Urinary bladder (tissue), 4 donors: ENCODE measurements around the gene PRTFDC1. TPM values are rescaled to one million over a fixed set of nuclear protein-coding genes. Genes with fewer than 3 reads are reported as not detected.

Source experiments
- DNase-seq: peaks from one replicate; pipeline ENCODE4 v3.0.0-alpha.2; 2015; ENCODE audit errors: extremely low spot score
- H3K27ac ChIP-seq: one replicate; pipeline ENCODE4 v1.5.1; 2013; ENCODE audit warnings: low read depth, mild to moderate bottlenecking, moderate library complexity
- H3K36me3 ChIP-seq: one replicate; pipeline ENCODE4 v1.6.1; 2013; ENCODE audit warnings: mild to moderate bottlenecking, moderate library complexity; ENCODE audit not compliant: insufficient read depth
- H3K4me1 ChIP-seq: one replicate; pipeline ENCODE4 v1.6.1; 2013; ENCODE audit warnings: mild to moderate bottlenecking, moderate library complexity; ENCODE audit not compliant: insufficient read depth
- H3K4me3 ChIP-seq: one replicate; pipeline ENCODE4 v1.5.1; 2013; ENCODE audit warnings: low read depth, low read length
- WGBS: extraction: QIAGEN DNeasy Blood & Tissue Kit; methylation state at CpG from one replicate; pipeline ENCODE4 v1.1.7; 2013; 5-methylcytosine and 5-hydroxymethylcytosine counted together
- polyA plus RNA-seq: library from polyadenylated mRNA; stranded (reverse); fragments of 200-250 nt; gene quantifications from one replicate; pipeline ENCODE4 v1.2.3, GENCODE V29; 2013
- total RNA-seq: library from RNA; depleted of rRNA; stranded (reverse); fragments of >200 nt; gene quantifications from one replicate; pipeline ENCODE4 v1.2.3, GENCODE V29; 2014
- donor health status: healthy with polysubstance abuse.
- donor health status: healthy.

PRTFDC1 gene
- total and polyA plus RNA-seq, 2 donors, result 14.6 to 29.2 TPM

GRCh38 chr10:24916365-24916764, 36.0 kb downstream of the PRTFDC1 start:
- H3K4me1 ChIP-seq, result no peaks in the 10 kb centered on the region
- no peak overlapping the region for H3K27ac ChIP-seq
- H3K36me3 ChIP-seq, result no peaks in the 10 kb centered on the region
- DNase-seq, result no peak
- H3K4me3 ChIP-seq, result no peak overlapping the region
- 85% methylated on average over 2 of the region's 2 CpGs for WGBS

GRCh38 chr10:24915304-24915703, 37.1 kb downstream of the PRTFDC1 start:
- Histone ChIP-seq H3K4me1 (no peaks in the 10 kb centered on the region), H3K36me3 (no peaks in the 10 kb centered on the region), H3K4me3 (no peak overlapping the region), H3K27ac (no peak overlapping the region)
- DNase-seq, result no peak

GRCh38 chr10:24914148-24914547, 38.3 kb downstream of the PRTFDC1 start:
- no peak for DNase-seq
- Histone ChIP-seq H3K27ac (no peak overlapping the region), H3K36me3 (no peaks in the 10 kb centered on the region), H3K4me1 (no peaks in the 10 kb centered on the region), H3K4me3 (no peak overlapping the region)
- 80% methylated on average over 1 of the region's 1 CpG for WGBS

GRCh38 chr10:24912215-24912614, 40.2 kb downstream of the PRTFDC1 start:
- Histone ChIP-seq H3K4me3 (no peak overlapping the region), H3K36me3 (no peaks in the 10 kb centered on the region), H3K4me1 (no peaks in the 10 kb centered on the region), H3K27ac (no peak overlapping the region)
- WGBS, result 74% methylated on average over 2 of the region's 2 CpGs
- DNase-seq, result no peak

- 97% methylated on average over 2 of the region's 2 CpGs for WGBS
- Histone ChIP-seq H3K36me3 (no peaks in the 10 kb centered on the region), H3K4me3 (no peak overlapping the region), H3K27ac (no peak overlapping the region), H3K4me1 (no peaks in the 10 kb centered on the region)
- no peak for DNase-seq
These were observed 41.4 kb downstream of the PRTFDC1 start for GRCh38 chr10:24911029-24911428.

- no peaks in the 10 kb centered on the region for H3K36me3 ChIP-seq
- H3K4me3 ChIP-seq, result no peak overlapping the region
- no peak overlapping the region for H3K27ac ChIP-seq
- no peaks in the 10 kb centered on the region for H3K4me1 ChIP-seq
- DNase-seq, result no peak
These were observed 41.8 kb downstream of the PRTFDC1 start for GRCh38 chr10:24910574-24910973.

GRCh38 chr10:24908793-24909423, 43.5 kb downstream of the PRTFDC1 start:
- H3K4me3 ChIP-seq, result no peak overlapping the region
- WGBS, result 89% methylated on average over 2 of the region's 2 CpGs
- no peak overlapping the region for H3K27ac ChIP-seq
- no peaks in the 10 kb centered on the region for H3K36me3 ChIP-seq
- no peaks in the 10 kb centered on the region for H3K4me1 ChIP-seq
- no peak for DNase-seq

- Histone ChIP-seq H3K36me3 (no peaks in the 10 kb centered on the region), H3K4me3 (no peak overlapping the region), H3K27ac (no peak overlapping the region), H3K4me1 (no peaks in the 10 kb centered on the region)
- DNase-seq, result no peak
- WGBS, result 85% methylated on average over 6 of the region's 6 CpGs
These were observed 44.5 kb downstream of the PRTFDC1 start for GRCh38 chr10:24907956-24908355.

GRCh38 chr10:24906372-24906771, 46.0 kb downstream of the PRTFDC1 start:
- Histone ChIP-seq H3K4me1 (no peaks in the 10 kb centered on the region), H3K4me3 (no peak overlapping the region), H3K36me3 (no peaks in the 10 kb centered on the region), H3K27ac (no peak overlapping the region)
- WGBS, result 93% methylated on average over 3 of the region's 3 CpGs
- DNase-seq, result no peak

GRCh38 chr10:24904824-24905223, 47.6 kb downstream of the PRTFDC1 start:
- WGBS, result 94% methylated on average over 4 of the region's 4 CpGs
- H3K4me3 ChIP-seq, result no peak overlapping the region
- H3K27ac ChIP-seq, result no peak overlapping the region
- no peaks in the 10 kb centered on the region for H3K36me3 ChIP-seq
- no peak for DNase-seq
- no peaks in the 10 kb centered on the region for H3K4me1 ChIP-seq

GRCh38 chr10:24902400-24902728, 50.0 kb downstream of the PRTFDC1 start:
- no peak for DNase-seq
- Histone ChIP-seq H3K27ac (no peak overlapping the region), H3K36me3 (no peaks in the 10 kb centered on the region), H3K4me3 (no peak overlapping the region), H3K4me1 (no peaks in the 10 kb centered on the region)
- 57% methylated on average over 1 of the region's 1 CpG for WGBS

- 31% methylated on average over 5 of the region's 5 CpGs for WGBS
- no peak overlapping the region for H3K4me3 ChIP-seq
- H3K36me3 ChIP-seq, result no peaks in the 10 kb centered on the region
- no peak overlapping the region for H3K27ac ChIP-seq
- DNase-seq, result no peak
- no peaks in the 10 kb centered on the region for H3K4me1 ChIP-seq
These were observed 50.6 kb downstream of the PRTFDC1 start for GRCh38 chr10:24901686-24902399.

- H3K4me3 ChIP-seq, result no peak overlapping the region
- H3K36me3 ChIP-seq, result no peaks in the 10 kb centered on the region
- no peak overlapping the region for H3K27ac ChIP-seq
- 81% methylated on average over 7 of the region's 7 CpGs for WGBS
- H3K4me1 ChIP-seq, result no peaks in the 10 kb centered on the region
- DNase-seq, result no peak
These were observed 51.3 kb downstream of the PRTFDC1 start for GRCh38 chr10:24900888-24901685.

- no peak overlapping the region for H3K4me3 ChIP-seq
- H3K4me1 ChIP-seq, result no peaks in the 10 kb centered on the region
- WGBS, result 95% methylated on average over 2 of the region's 2 CpGs
- no peak for DNase-seq
- H3K27ac ChIP-seq, result no peak overlapping the region
- no peaks in the 10 kb centered on the region for H3K36me3 ChIP-seq
These were observed 52.8 kb downstream of the PRTFDC1 start for GRCh38 chr10:24899571-24899970.
